ENCODE data around the gene RAI14. TPM values are rescaled to one million over a fixed set of nuclear protein-coding genes. Genes with fewer than 3 reads are reported as not detected.

Gene RAI14
- total and polyA plus RNA-seq, 2 experiments from 2014 or later, result 42.2 to 49.6 TPM

- Histone ChIP-seq H3K27ac (no peak overlapping the region), H4K20me1 (ENCODE audit: insufficient read depth, poor library complexity, severe bottlenecking) (no peaks in the 10 kb centered on the region), H3K36me3 (replicated peaks; ENCODE audit: insufficient read depth, low read depth) (no peaks in the 10 kb centered on the region), H3K9me3 (ENCODE audit: low read depth) (no peaks in the 10 kb centered on the region), H3K4me1 (ENCODE audit: insufficient read depth) (peaks cover 6% of the 10 kb centered on the region), H3K79me2 (peaks cover 27% of the 10 kb centered on the region), H3K27me3 (no peaks in the 10 kb centered on the region), H3K9me2 (replicated peaks; ENCODE audit: insufficient read depth) (no peaks in the 10 kb centered on the region), H3K4me2 (no peak overlapping the region), H3K4me3 (no peak overlapping the region), H2AFZ (no peak overlapping the region)
- TF ChIP-seq CTCF (IDR thresholded peaks at IDR 0.05; ENCODE audit: poor library complexity) (no peak), EZH2 (IDR thresholded peaks at IDR 0.05; ENCODE audit: borderline replicate concordance) (no peak), EZH2phosphoT487 (IDR thresholded peaks at IDR 0.05; ENCODE audit: low read depth, severe bottlenecking, unreplicated experiment) (no peak)
- no peak for DNase-seq (ENCODE audit: low spot score)
These were observed 81.6 kb downstream of the RAI14 start for GRCh38 chr5:34737731-34738130.

GRCh38 chr5:34738381-34738780 lies 82.3 kb downstream of the RAI14 start:
- Histone ChIP-seq H3K9me2 (replicated peaks; ENCODE audit: insufficient read depth) (no peaks in the 10 kb centered on the region), H3K36me3 (replicated peaks; ENCODE audit: insufficient read depth, low read depth) (no peaks in the 10 kb centered on the region), H3K27me3 (no peaks in the 10 kb centered on the region), H2AFZ (no peak overlapping the region), H4K20me1 (ENCODE audit: insufficient read depth, poor library complexity, severe bottlenecking) (no peaks in the 10 kb centered on the region), H3K4me2 (no peak overlapping the region), H3K4me3 (no peak overlapping the region), H3K79me2 (peaks cover 27% of the 10 kb centered on the region), H3K27ac (no peak overlapping the region), H3K4me1 (ENCODE audit: insufficient read depth) (peaks cover 6% of the 10 kb centered on the region), H3K9me3 (ENCODE audit: low read depth) (no peaks in the 10 kb centered on the region)
- TF ChIP-seq EZH2phosphoT487 (IDR thresholded peaks at IDR 0.05; ENCODE audit: low read depth, severe bottlenecking, unreplicated experiment), result no peak
- no peak for TF ChIP-seq CTCF (IDR thresholded peaks at IDR 0.05; ENCODE audit: poor library complexity)
- TF ChIP-seq EZH2 (IDR thresholded peaks at IDR 0.05; ENCODE audit: borderline replicate concordance), result no peak
- no peak for DNase-seq (ENCODE audit: low spot score)
- 94% methylated on average over 1 of the region's 1 CpG for WGBS (ENCODE audit: low lambda C conversion rate, missing lambda C conversion rate)

GRCh38 chr5:34740389-34740806 lies 84.3 kb downstream of the RAI14 start:
- Histone ChIP-seq H3K79me2 (peaks cover 31% of the 10 kb centered on the region), H4K20me1 (ENCODE audit: insufficient read depth, poor library complexity, severe bottlenecking) (no peaks in the 10 kb centered on the region), H2AFZ (no peak overlapping the region), H3K27me3 (no peaks in the 10 kb centered on the region), H3K4me1 (ENCODE audit: insufficient read depth) (peaks cover 6% of the 10 kb centered on the region), H3K36me3 (replicated peaks; ENCODE audit: insufficient read depth, low read depth) (no peaks in the 10 kb centered on the region), H3K4me2 (no peak overlapping the region), H3K9me3 (ENCODE audit: low read depth) (no peaks in the 10 kb centered on the region), H3K4me3 (no peak overlapping the region), H3K27ac (peak overlapping the region; percentile 23), H3K9me2 (replicated peaks; ENCODE audit: insufficient read depth) (no peaks in the 10 kb centered on the region)
- DNase-seq (ENCODE audit: low spot score), result no peak
- no peak for TF ChIP-seq EZH2phosphoT487 (IDR thresholded peaks at IDR 0.05; ENCODE audit: low read depth, severe bottlenecking, unreplicated experiment)
- no peak for TF ChIP-seq EZH2 (IDR thresholded peaks at IDR 0.05; ENCODE audit: borderline replicate concordance)
- TF ChIP-seq CTCF (IDR thresholded peaks at IDR 0.05; ENCODE audit: poor library complexity), result no peak
- 68% methylated on average over 3 of the region's 3 CpGs for WGBS (ENCODE audit: low lambda C conversion rate, missing lambda C conversion rate)

GRCh38 chr5:34742061-34742460 lies 85.9 kb downstream of the RAI14 start:
- no peaks in the 10 kb centered on the region for H3K36me3 ChIP-seq (replicated peaks; ENCODE audit: insufficient read depth, low read depth)
- H3K79me2 ChIP-seq, result peaks cover 25% of the 10 kb centered on the region
- no peak overlapping the region for H3K27ac ChIP-seq
- peaks cover 6% of the 10 kb centered on the region for H3K4me1 ChIP-seq (ENCODE audit: insufficient read depth)
- 96% methylated on average over 11 of the region's 11 CpGs for WGBS (ENCODE audit: low lambda C conversion rate, missing lambda C conversion rate)
- H3K27me3 ChIP-seq, result no peaks in the 10 kb centered on the region
- H3K4me2 ChIP-seq, result no peak overlapping the region
- no peak overlapping the region for H2AFZ ChIP-seq
- no peaks in the 10 kb centered on the region for H3K9me2 ChIP-seq (replicated peaks; ENCODE audit: insufficient read depth)
- H3K4me3 ChIP-seq, result no peak overlapping the region
- TF ChIP-seq CTCF (IDR thresholded peaks at IDR 0.05; ENCODE audit: poor library complexity), result no peak
- TF ChIP-seq EZH2phosphoT487 (IDR thresholded peaks at IDR 0.05; ENCODE audit: low read depth, severe bottlenecking, unreplicated experiment), result no peak
- no peak for TF ChIP-seq EZH2 (IDR thresholded peaks at IDR 0.05; ENCODE audit: borderline replicate concordance)
- no peak for DNase-seq (ENCODE audit: low spot score)
- no peaks in the 10 kb centered on the region for H3K9me3 ChIP-seq (ENCODE audit: low read depth)
- H4K20me1 ChIP-seq (ENCODE audit: insufficient read depth, poor library complexity, severe bottlenecking), result no peaks in the 10 kb centered on the region
